ENCODE results near the gene SORBS1. TPM values are rescaled to one million over a fixed set of nuclear protein-coding genes. Genes with fewer than 3 reads are reported as not detected.

The SORBS1 gene
- total and polyA plus RNA-seq, 2 experiments from 2014 or later: 17.0 to 40.2 TPM

- Histone ChIP-seq H3K9me2 (replicated peaks; ENCODE audit: insufficient read depth) (no peaks in the 10 kb centered on the region), H3K27me3 (no peaks in the 10 kb centered on the region), H3K36me3 (replicated peaks; ENCODE audit: insufficient read depth, low read depth) (no peaks in the 10 kb centered on the region), H2AFZ (no peak overlapping the region), H3K4me1 (ENCODE audit: insufficient read depth) (peaks cover 38% of the 10 kb centered on the region), H3K27ac (peak overlapping the region; percentile 81), H4K20me1 (ENCODE audit: insufficient read depth, poor library complexity, severe bottlenecking) (peaks cover 5% of the 10 kb centered on the region), H3K4me2 (peak overlapping the region; percentile 31), H3K9me3 (ENCODE audit: low read depth) (no peaks in the 10 kb centered on the region), H3K4me3 (no peak overlapping the region), H3K79me2 (peaks cover 94% of the 10 kb centered on the region)
- TF ChIP-seq EZH2 (IDR thresholded peaks at IDR 0.05; ENCODE audit: borderline replicate concordance): no peak
- TF ChIP-seq EZH2phosphoT487 (IDR thresholded peaks at IDR 0.05; ENCODE audit: low read depth, severe bottlenecking, unreplicated experiment): no peak
- no peak for TF ChIP-seq CTCF (IDR thresholded peaks at IDR 0.05; ENCODE audit: poor library complexity)
- DNase-seq (ENCODE audit: low spot score): no peak
- WGBS (ENCODE audit: low lambda C conversion rate, missing lambda C conversion rate): 78% methylated on average over 3 of the region's 3 CpGs
Observed at GRCh38 chr10:95282107-95282506, 279.1 kb downstream of the SORBS1 start.

- Histone ChIP-seq H3K4me2 (peak overlapping the region; percentile 31), H3K9me2 (replicated peaks; ENCODE audit: insufficient read depth) (no peaks in the 10 kb centered on the region), H3K27ac (peak overlapping the region; percentile 81), H3K4me1 (ENCODE audit: insufficient read depth) (peaks cover 40% of the 10 kb centered on the region), H3K36me3 (replicated peaks; ENCODE audit: insufficient read depth, low read depth) (no peaks in the 10 kb centered on the region), H4K20me1 (ENCODE audit: insufficient read depth, poor library complexity, severe bottlenecking) (no peaks in the 10 kb centered on the region), H2AFZ (no peak overlapping the region), H3K27me3 (no peaks in the 10 kb centered on the region), H3K79me2 (peaks cover 94% of the 10 kb centered on the region), H3K4me3 (no peak overlapping the region), H3K9me3 (ENCODE audit: low read depth) (no peaks in the 10 kb centered on the region)
- no peak for DNase-seq (ENCODE audit: low spot score)
- TF ChIP-seq CTCF (IDR thresholded peaks at IDR 0.05; ENCODE audit: poor library complexity): no peak
- TF ChIP-seq EZH2phosphoT487 (IDR thresholded peaks at IDR 0.05; ENCODE audit: low read depth, severe bottlenecking, unreplicated experiment): no peak
- no peak for TF ChIP-seq EZH2 (IDR thresholded peaks at IDR 0.05; ENCODE audit: borderline replicate concordance)
- 87% methylated on average over 2 of the region's 2 CpGs for WGBS (ENCODE audit: low lambda C conversion rate, missing lambda C conversion rate)
Observed at GRCh38 chr10:95281206-95281605, 280.0 kb downstream of the SORBS1 start.

- Histone ChIP-seq H3K36me3 (replicated peaks; ENCODE audit: insufficient read depth, low read depth) (no peaks in the 10 kb centered on the region), H2AFZ (no peak overlapping the region), H3K4me1 (ENCODE audit: insufficient read depth) (peaks cover 46% of the 10 kb centered on the region), H3K9me2 (replicated peaks; ENCODE audit: insufficient read depth) (no peaks in the 10 kb centered on the region), H3K4me2 (no peak overlapping the region), H4K20me1 (ENCODE audit: insufficient read depth, poor library complexity, severe bottlenecking) (no peaks in the 10 kb centered on the region), H3K4me3 (no peak overlapping the region), H3K9me3 (ENCODE audit: low read depth) (no peaks in the 10 kb centered on the region), H3K27me3 (no peaks in the 10 kb centered on the region), H3K79me2 (peaks cover 90% of the 10 kb centered on the region), H3K27ac (peak overlapping the region; percentile 81)
- TF ChIP-seq CTCF (IDR thresholded peaks at IDR 0.05; ENCODE audit: poor library complexity) (no peak), EZH2 (IDR thresholded peaks at IDR 0.05; ENCODE audit: borderline replicate concordance) (no peak), EZH2phosphoT487 (IDR thresholded peaks at IDR 0.05; ENCODE audit: low read depth, severe bottlenecking, unreplicated experiment) (no peak)
- WGBS (ENCODE audit: low lambda C conversion rate, missing lambda C conversion rate): 43% methylated on average over 2 of the region's 2 CpGs
- DNase-seq (ENCODE audit: low spot score): no peak
Observed at GRCh38 chr10:95280637-95281036, 280.5 kb downstream of the SORBS1 start.

Data from hepatocyte (in vitro differentiated cells).